ENCODE results near the gene PLEKHG4. TPM values are rescaled to one million over a fixed set of nuclear protein-coding genes. Genes with fewer than 3 reads are reported as not detected.

The PLEKHG4 gene
- total and polyA plus RNA-seq, 10 of the 15 experiments (the other 5 are each of a cell fraction or from before 2014, with no cell fraction given), result 0.14 to 2.6 (median 0.99) TPM

DNA sequence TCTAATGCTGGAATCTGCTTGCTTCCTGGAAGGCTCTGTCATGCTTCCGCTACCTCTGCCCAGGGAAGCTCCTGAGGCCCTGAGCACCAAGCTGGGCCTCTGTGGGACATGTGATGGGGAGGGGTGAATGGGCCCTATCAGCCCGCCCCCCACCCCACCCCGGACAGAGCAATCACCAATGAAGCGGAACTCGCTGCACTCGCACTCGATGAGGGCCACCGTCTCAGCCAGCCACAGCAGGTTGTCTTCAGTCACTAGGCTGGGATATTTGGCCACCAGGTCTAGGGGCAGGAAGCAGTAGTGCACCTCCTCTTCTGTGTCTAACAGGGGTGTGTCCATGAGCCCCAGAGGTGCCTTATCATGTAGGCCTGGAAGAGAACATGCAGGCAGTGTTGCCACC, 23.6 kb downstream of the PLEKHG4 start:
- POLR2A ChIA-PET, result no interaction called here
- TF ChIP-seq TCF12 (IDR thresholded peaks at IDR 0.05; ENCODE audit: low read depth, low read length) (no peak), IRF3 (IDR thresholded peaks at IDR 0.05) (no peak), ZZZ3 (IDR thresholded peaks at IDR 0.05; ENCODE audit: control insufficient read depth, insufficient read length, low read depth) (no peak), RELA (IDR thresholded peaks at IDR 0.05; ENCODE audit: borderline replicate concordance, partially characterized antibody) (no peak), EGR1 (IDR thresholded peaks at IDR 0.05; ENCODE audit: borderline replicate concordance in 1 of 2, low read depth in 2 of 2, low read length in 2 of 2) (no peak), RELB (IDR thresholded peaks at IDR 0.05; ENCODE audit: low read depth) (no peak), JUND (IDR thresholded peaks at IDR 0.05; ENCODE audit: low read depth, low read length) (no peak), TCF7 (IDR thresholded peaks at IDR 0.05; ENCODE audit: borderline replicate concordance) (no peak), EED (IDR thresholded peaks at IDR 0.05; ENCODE audit: low read depth) (no peak)
- Histone ChIP-seq H3K79me2 (ENCODE audit: control insufficient read depth, insufficient read depth, low read length) (no peaks in the 10 kb centered on the region), H3K27me3 (replicated peaks in 1 of 2; ENCODE audit: control insufficient read depth in 2 of 2, insufficient read depth in 2 of 2, low read length in 1 of 2) (peaks cover 0 to 2% of the 10 kb centered on the region in 2 experiments; a peak in 1 of 4 replicates), H3K9ac (ENCODE audit: control insufficient read depth, insufficient read depth, low read length) (no peak overlapping the region), H3K4me1 (ENCODE audit: control insufficient read depth, insufficient read depth, low read length) (no peaks in the 10 kb centered on the region; the same call in 1 of the 2 replicates), H4K20me1 (ENCODE audit: control insufficient read depth, insufficient read depth) (no peaks in the 10 kb centered on the region), H3K4me2 (ENCODE audit: control insufficient read depth, insufficient read depth) (no peak overlapping the region), H3K27ac (ENCODE audit: control insufficient read depth, insufficient read depth) (no peak overlapping the region), H3K4me3 (no peak overlapping the region), H2AFZ (ENCODE audit: control insufficient read depth, low read depth, low read length) (no peak overlapping the region), H3K9me3 (replicated peaks; ENCODE audit: control insufficient read depth, insufficient read depth, low read length) (no peaks in the 10 kb centered on the region), H3K36me3 (ENCODE audit: control insufficient read depth in 2 of 2, insufficient read depth in 2 of 2, low read length in 1 of 2) (no peaks in the 10 kb centered on the region)
- BruUV-seq (replicated peaks), result no TSS peak
- 66% methylated on average over 8 of the region's 8 CpGs for WGBS (ENCODE audit: insufficient coverage, insufficient replicate concordance, low lambda C conversion rate, missing lambda C conversion rate)
- FAIRE-seq (no peak), ATAC-seq (peak; percentile 48; the same call in 2 of the 3 replicates), DNase-seq (ENCODE audit: low read depth, low spot score) (no peak)
- RAD21 ChIA-PET (ENCODE audit: unreplicated experiment), result no interaction called here
- in situ Hi-C loops (cut with MboI) (no loop called here), intact Hi-C loops (cut with micrococcal nuclease; ENCODE audit: unreplicated experiment) (no loop called here)
- CTCF ChIA-PET, result interaction anchor here (0.7 kb wide), 1 partner anchor 17 kb away, joined by 4 read pairs; no protein-coding TSS in a partner anchor
- SMC1A ChIA-PET (ENCODE audit: uncharacterized antibody, unreplicated experiment), result no interaction called here
